Body of pancreas (tissue), 4 donors: ENCODE results near the gene LCP1. TPM values are rescaled to one million over a fixed set of nuclear protein-coding genes. Genes with fewer than 3 reads are reported as not detected.

Experiments
- ATAC-seq: fragments of 150-250 bp; one replicate; pipeline ENCODE4 v1.9.1; 2016
- DNase-seq, 4 donors: peaks; one replicate each; pipeline ENCODE4 v3.0.0-alpha.2; 2019
- H3K27ac ChIP-seq, 4 donors: fragments of 200-600 bp; sonication (generic); 1 replicate in 3 of 4; 2 replicates in 1 of 4; pipeline versions ENCODE4 v1.5.1 to v1.6.1; 2016 to 2019; ENCODE audit warnings: mild to moderate bottlenecking in 1 of 4, mixed read lengths in 1 of 4, moderate library complexity in 1 of 4
- H3K27me3 ChIP-seq, 2 donors: fragments of 200-600 bp; sonication (generic); one replicate each; pipeline ENCODE4 v1.6.0; 2016; ENCODE audit warnings: mild to moderate bottlenecking in 1 of 2
- H3K36me3 ChIP-seq, 2 donors: fragments of 200-600 bp; sonication (generic); replicated peaks in 1 of 2; 2 replicates each; pipeline ENCODE4 v1.5.1; 2016; ENCODE audit warnings: low read depth in 2 of 2; ENCODE audit not compliant: insufficient read depth in 1 of 2
- H3K4me1 ChIP-seq: fragments of 200-600 bp; sonication (generic); one replicate; pipeline ENCODE4 v1.6.0; 2016
- H3K4me3 ChIP-seq, 2 donors: fragments of 200-600 bp; sonication (generic); 1 replicate in 1 of 2; 2 replicates in 1 of 2; pipeline ENCODE4 v1.5.1; 2016 to 2019
- H3K9me3 ChIP-seq, 3 donors: fragments of 200-600 bp; sonication (generic); 1 replicate in 2 of 3; 2 replicates in 1 of 3; pipeline ENCODE4 v1.5.1; 2016
- CTCF ChIP-seq, 7 experiments: fragments of 450-650 bp in 4 of 7; fragments of 200-600 bp in 3 of 7; sonication (generic) in 3 of 7; IDR thresholded peaks; one replicate each; pipeline ENCODE4 v1.5.1; 2016 to 2019; ENCODE audit warnings: antibody characterized with exemption in 7 of 7
- POLR2A ChIP-seq, 3 donors: fragments of 450-650 bp; IDR thresholded peaks; one replicate each; pipeline ENCODE4 v1.6.1; 2016; ENCODE audit warnings: antibody characterized with exemption in 3 of 3, mild to moderate bottlenecking in 2 of 3
- WGBS, 2 donors: methylation state at CpG; one replicate each; pipeline ENCODE4 v1.1.5; 2017; 5-methylcytosine and 5-hydroxymethylcytosine counted together
- intact Hi-C: fragments of 100-400 bp; cut with DNase I; formaldehyde crosslinking; loops from one replicate; pipeline ENCODE4 v1.15.1; 2023
- total RNA-seq, 2 donors: library from RNA; depleted of rRNA; stranded (reverse); fragments of >200 nt; gene quantifications; one replicate each; pipeline ENCODE4 v1.1.0, GENCODE V29; 2016

LCP1 gene
- total RNA-seq, 2 donors from 2014 or later: 6.3 to 16.1 TPM

GRCh38 chr13:46150134-46150693 lies 31.8 kb downstream of the LCP1 start:
- TF ChIP-seq CTCF (IDR thresholded peaks at IDR 0.05) (no peak), POLR2A (IDR thresholded peaks at IDR 0.05) (no peak)
- H3K4me3 ChIP-seq: no peak overlapping the region
- DNase-seq: no peak
- no peaks in the 10 kb centered on the region for H3K9me3 ChIP-seq
- H3K36me3 ChIP-seq: no peaks in the 10 kb centered on the region
- H3K27ac ChIP-seq: no peak overlapping the region
- intact Hi-C loops: no loop called here
- no peaks in the 10 kb centered on the region for H3K27me3 ChIP-seq
- 97 to 100% methylated on average over 1 of the region's 1 CpG for WGBS, 2 donors
- ATAC-seq: no peak
- no peaks in the 10 kb centered on the region for H3K4me1 ChIP-seq

GRCh38 chr13:46149272-46150133 lies 32.5 kb downstream of the LCP1 start:
- intact Hi-C loops: no loop called here
- TF ChIP-seq CTCF (IDR thresholded peaks at IDR 0.05) (no peak), POLR2A (IDR thresholded peaks at IDR 0.05) (no peak)
- WGBS, 2 donors: 71 to 82% methylated on average over 7 of the region's 7 CpGs

DNA sequence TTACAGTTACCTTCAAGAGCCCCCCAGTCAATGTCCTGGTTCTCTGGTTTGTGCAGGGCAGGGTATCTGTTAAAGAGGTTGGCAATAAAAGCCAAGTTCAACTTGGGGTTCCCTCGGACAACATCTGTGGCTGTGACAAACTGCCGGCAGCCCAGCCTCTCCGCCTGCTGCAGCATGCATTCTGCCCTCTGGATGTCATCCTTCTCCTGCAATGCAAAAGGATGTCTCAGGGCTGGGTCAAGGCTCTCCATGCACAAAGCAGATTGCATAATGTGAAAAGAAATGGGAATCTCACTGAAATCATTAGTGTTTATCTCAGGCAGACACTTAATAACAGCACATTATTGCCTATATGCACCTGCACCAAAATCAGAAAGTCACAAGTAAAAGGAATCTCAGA lies 35.1 kb downstream of the LCP1 start:
- no peak for TF ChIP-seq POLR2A (IDR thresholded peaks at IDR 0.05)
- no peak for TF ChIP-seq CTCF (IDR thresholded peaks at IDR 0.05)
- 67 to 72% methylated on average over 3 of the region's 3 CpGs for WGBS, 2 donors
- intact Hi-C loops: no loop called here
- H3K9me3 ChIP-seq: no peaks in the 10 kb centered on the region
- H3K27me3 ChIP-seq: no peaks in the 10 kb centered on the region
- ATAC-seq: no peak
- peaks cover 15% of the 10 kb centered on the region for H3K4me1 ChIP-seq
- H3K4me3 ChIP-seq: no peak overlapping the region
- no peak for DNase-seq
- H3K27ac ChIP-seq: no peak overlapping the region
- no peaks in the 10 kb centered on the region for H3K36me3 ChIP-seq

More at GRCh38 chr13:46149272-46150133, 32.5 kb downstream of the LCP1 start:
- Histone ChIP-seq H3K4me3 (no peak overlapping the region), H3K27me3 (no peaks in the 10 kb centered on the region), H3K36me3 (no peaks in the 10 kb centered on the region), H3K4me1 (no peaks in the 10 kb centered on the region), H3K9me3 (no peaks in the 10 kb centered on the region), H3K27ac (no peak overlapping the region)
- DNase-seq (no peak), ATAC-seq (no peak)

DNA sequence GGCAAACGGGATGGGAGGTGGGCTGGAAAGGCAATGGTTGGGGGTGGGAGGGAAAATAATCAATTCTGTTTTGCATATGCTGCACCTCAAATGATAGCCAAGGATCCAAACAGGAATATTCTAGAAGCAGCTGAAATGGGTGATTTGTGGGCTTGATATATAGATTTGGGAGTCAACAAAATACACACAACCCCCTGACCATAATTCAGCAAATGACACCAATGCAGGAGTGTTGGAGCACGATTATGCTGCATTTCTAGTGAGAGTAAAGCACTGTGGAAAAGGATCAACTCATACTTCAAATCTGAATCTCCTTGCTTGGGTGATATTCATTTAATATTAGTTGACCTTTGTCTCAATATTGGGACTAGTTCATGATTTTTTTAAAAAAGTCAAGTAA lies 36.0 kb downstream of the LCP1 start:
- no peaks in the 10 kb centered on the region for H3K27me3 ChIP-seq
- H3K4me1 ChIP-seq: peaks cover 15% of the 10 kb centered on the region
- TF ChIP-seq CTCF (IDR thresholded peaks at IDR 0.05): no peak
- TF ChIP-seq POLR2A (IDR thresholded peaks at IDR 0.05): no peak
- H3K4me3 ChIP-seq: no peak overlapping the region
- no peak for ATAC-seq
- WGBS, 2 donors: 59 to 80% methylated on average over 2 of the region's 2 CpGs
- no peak for DNase-seq
- no peaks in the 10 kb centered on the region for H3K36me3 ChIP-seq
- intact Hi-C loops: no loop called here
- H3K9me3 ChIP-seq: no peaks in the 10 kb centered on the region
- no peak overlapping the region for H3K27ac ChIP-seq
